ENCODE data around the gene MZF1.

MZF1 gene

GRCh38 chr19:58531034-58531840 lies 41.9 kb downstream of the MZF1 start:
- no peak overlapping the region for H3K23ac ChIP-seq (ENCODE audit: low read depth, low read length, poor library complexity)
- H2BK15ac ChIP-seq (ENCODE audit: low read length), result no peak overlapping the region
- H3K4me1 ChIP-seq (ENCODE audit: control insufficient read depth in 2 of 2, insufficient read depth in 1 of 2, low read depth in 1 of 2, low read length in 2 of 2), result no peaks in the 10 kb centered on the region
- no peak overlapping the region for H4K91ac ChIP-seq (ENCODE audit: low read depth, low read length, poor library complexity)
- no CpG with 5 or more reads among the region's 10 CpGs for WGBS, 2 donors (ENCODE audit: extremely low coverage in 2 of 2, insufficient read length in 2 of 2, insufficient replicate concordance in 1 of 2)
- H3K79me1 ChIP-seq (ENCODE audit: low read depth, low read length), result no peaks in the 10 kb centered on the region
- H3K4me3 ChIP-seq (ENCODE audit: low read length in 2 of 2), result no peak overlapping the region
- H3K36me3 ChIP-seq (replicated peaks in 1 of 2; ENCODE audit: control insufficient read depth in 2 of 2, insufficient read depth in 2 of 2, low read length in 2 of 2), result no peaks in the 10 kb centered on the region
- no peak overlapping the region for H2AFZ ChIP-seq (ENCODE audit: low read length)
- H3K14ac ChIP-seq (ENCODE audit: low read length), result no peak overlapping the region
- H3K27ac ChIP-seq (replicated peaks; ENCODE audit: low read length), result no peak overlapping the region
- H2AK5ac ChIP-seq (ENCODE audit: low read depth, low read length), result no peak overlapping the region
- H4K8ac ChIP-seq (ENCODE audit: low read depth, low read length), result no peak overlapping the region
- DNase-seq (ENCODE audit: low spot score), result no peak
- no peaks in the 10 kb centered on the region for H3K9me3 ChIP-seq (replicated peaks in 1 of 2; ENCODE audit: control insufficient read depth in 2 of 2, insufficient read depth in 1 of 2, low read depth in 1 of 2, low read length in 2 of 2)
- no peak overlapping the region for H2BK12ac ChIP-seq (ENCODE audit: low read length)
- H2BK5ac ChIP-seq (ENCODE audit: low read length), result no peak overlapping the region
- no peak overlapping the region for H3K18ac ChIP-seq (ENCODE audit: low read length)
- no peak overlapping the region for H2BK120ac ChIP-seq (ENCODE audit: low read depth, low read length)
- H3K4ac ChIP-seq (ENCODE audit: low read length), result no peak overlapping the region
- H3K27me3 ChIP-seq (ENCODE audit: control insufficient read depth in 3 of 3, insufficient read depth in 3 of 3, low read depth in 1 of 3, low read length in 3 of 3), result peaks cover 0 to 10% (median 2%) of the 10 kb centered on the region in 3 experiments
- no peak overlapping the region for H3K9ac ChIP-seq (ENCODE audit: low read depth, low read length, poor library complexity)
- no peak overlapping the region for H3K4me2 ChIP-seq (ENCODE audit: insufficient read depth, low read length, poor library complexity, severe bottlenecking)

GRCh38 chr19:58529405-58529804 lies 43.7 kb downstream of the MZF1 start:
- no peak overlapping the region for H4K91ac ChIP-seq (ENCODE audit: low read depth, low read length, poor library complexity)
- no peak overlapping the region for H2AFZ ChIP-seq (ENCODE audit: low read length)
- H3K4me1 ChIP-seq (ENCODE audit: control insufficient read depth in 2 of 2, insufficient read depth in 1 of 2, low read depth in 1 of 2, low read length in 2 of 2), result no peaks in the 10 kb centered on the region
- no peak overlapping the region for H4K8ac ChIP-seq (ENCODE audit: low read depth, low read length)
- no peak overlapping the region for H3K4me3 ChIP-seq (ENCODE audit: low read length in 2 of 2)
- no peak overlapping the region for H3K18ac ChIP-seq (ENCODE audit: low read length)
- H2BK12ac ChIP-seq (ENCODE audit: low read length), result no peak overlapping the region
- H3K36me3 ChIP-seq (replicated peaks in 1 of 2; ENCODE audit: control insufficient read depth in 2 of 2, insufficient read depth in 2 of 2, low read length in 2 of 2), result no peaks in the 10 kb centered on the region
- DNase-seq (ENCODE audit: low spot score), result no peak
- H3K9ac ChIP-seq (ENCODE audit: low read depth, low read length, poor library complexity), result no peak overlapping the region
- H3K79me1 ChIP-seq (ENCODE audit: low read depth, low read length), result no peaks in the 10 kb centered on the region
- no peak overlapping the region for H2BK120ac ChIP-seq (ENCODE audit: low read depth, low read length)
- H2AK5ac ChIP-seq (ENCODE audit: low read depth, low read length), result no peak overlapping the region
- peaks cover 0 to 16% (median 2%) of the 10 kb centered on the region in 3 experiments for H3K27me3 ChIP-seq (ENCODE audit: control insufficient read depth in 3 of 3, insufficient read depth in 3 of 3, low read depth in 1 of 3, low read length in 3 of 3)
- no peak overlapping the region for H3K4ac ChIP-seq (ENCODE audit: low read length)
- H3K9me3 ChIP-seq (replicated peaks in 1 of 2; ENCODE audit: control insufficient read depth in 2 of 2, insufficient read depth in 1 of 2, low read depth in 1 of 2, low read length in 2 of 2), result no peaks in the 10 kb centered on the region
- H3K14ac ChIP-seq (ENCODE audit: low read length), result no peak overlapping the region
- no peak overlapping the region for H3K23ac ChIP-seq (ENCODE audit: low read depth, low read length, poor library complexity)
- no peak overlapping the region for H2BK5ac ChIP-seq (ENCODE audit: low read length)
- H3K27ac ChIP-seq (replicated peaks; ENCODE audit: low read length), result no peak overlapping the region
- H3K4me2 ChIP-seq (ENCODE audit: insufficient read depth, low read length, poor library complexity, severe bottlenecking), result no peak overlapping the region
- WGBS, 2 donors (ENCODE audit: extremely low coverage in 2 of 2, insufficient read length in 2 of 2, insufficient replicate concordance in 1 of 2), result no CpG with 5 or more reads among the region's 3 CpGs
- no peak overlapping the region for H2BK15ac ChIP-seq (ENCODE audit: low read length)

GRCh38 chr19:58522709-58523108 lies 50.4 kb downstream of the MZF1 start:
- Histone ChIP-seq H3K14ac (ENCODE audit: low read length) (no peak overlapping the region), H3K27ac (replicated peaks; ENCODE audit: low read length) (no peak overlapping the region), H2BK120ac (ENCODE audit: low read depth, low read length) (no peak overlapping the region), H3K18ac (ENCODE audit: low read length) (no peak overlapping the region), H2BK12ac (ENCODE audit: low read length) (no peak overlapping the region), H2AK5ac (ENCODE audit: low read depth, low read length) (no peak overlapping the region), H3K23ac (ENCODE audit: low read depth, low read length, poor library complexity) (peak overlapping the region; percentile 4), H3K9me3 (replicated peaks in 1 of 2; ENCODE audit: control insufficient read depth in 2 of 2, insufficient read depth in 1 of 2, low read depth in 1 of 2, low read length in 2 of 2) (no peaks in the 10 kb centered on the region), H4K8ac (ENCODE audit: low read depth, low read length) (no peak overlapping the region), H3K36me3 (replicated peaks in 1 of 2; ENCODE audit: control insufficient read depth in 2 of 2, insufficient read depth in 2 of 2, low read length in 2 of 2) (peaks cover 0 to under 1% of the 10 kb centered on the region in 2 donors), H2BK5ac (ENCODE audit: low read length) (no peak overlapping the region), H3K4ac (ENCODE audit: low read length) (no peak overlapping the region), H3K4me3 (ENCODE audit: low read length in 2 of 2) (no peak overlapping the region), H3K27me3 (ENCODE audit: control insufficient read depth in 3 of 3, insufficient read depth in 3 of 3, low read depth in 1 of 3, low read length in 3 of 3) (peaks cover 0 to 6% (median 0%) of the 10 kb centered on the region in 3 experiments), H2AFZ (ENCODE audit: low read length) (no peak overlapping the region), H3K4me1 (ENCODE audit: control insufficient read depth in 2 of 2, insufficient read depth in 1 of 2, low read depth in 1 of 2, low read length in 2 of 2) (peaks cover 8 to 9% of the 10 kb centered on the region in 2 donors), H3K9ac (ENCODE audit: low read depth, low read length, poor library complexity) (no peak overlapping the region), H2BK15ac (ENCODE audit: low read length) (no peak overlapping the region), H4K91ac (ENCODE audit: low read depth, low read length, poor library complexity) (no peak overlapping the region), H3K79me1 (ENCODE audit: low read depth, low read length) (peaks cover 4% of the 10 kb centered on the region), H3K4me2 (ENCODE audit: insufficient read depth, low read length, poor library complexity, severe bottlenecking) (no peak overlapping the region)
- no peak for DNase-seq (ENCODE audit: low spot score)
- no CpG with 5 or more reads among the region's 3 CpGs for WGBS, 2 donors (ENCODE audit: extremely low coverage in 2 of 2, insufficient read length in 2 of 2, insufficient replicate concordance in 1 of 2)

- no peak overlapping the region for H2BK120ac ChIP-seq (ENCODE audit: low read depth, low read length)
- no peak overlapping the region for H3K18ac ChIP-seq (ENCODE audit: low read length)
- no peak overlapping the region for H2BK5ac ChIP-seq (ENCODE audit: low read length)
- H3K23ac ChIP-seq (ENCODE audit: low read depth, low read length, poor library complexity), result no peak overlapping the region
- H3K9ac ChIP-seq (ENCODE audit: low read depth, low read length, poor library complexity), result no peak overlapping the region
- no peak overlapping the region for H4K91ac ChIP-seq (ENCODE audit: low read depth, low read length, poor library complexity)
- peaks cover 8 to 9% of the 10 kb centered on the region in 2 donors for H3K4me1 ChIP-seq (ENCODE audit: control insufficient read depth in 2 of 2, insufficient read depth in 1 of 2, low read depth in 1 of 2, low read length in 2 of 2)
- no peak overlapping the region for H2AFZ ChIP-seq (ENCODE audit: low read length)
- H2BK12ac ChIP-seq (ENCODE audit: low read length), result no peak overlapping the region
- no peak overlapping the region for H3K14ac ChIP-seq (ENCODE audit: low read length)
- no peaks in the 10 kb centered on the region for H3K9me3 ChIP-seq (replicated peaks in 1 of 2; ENCODE audit: control insufficient read depth in 2 of 2, insufficient read depth in 1 of 2, low read depth in 1 of 2, low read length in 2 of 2)
- no peak overlapping the region for H2BK15ac ChIP-seq (ENCODE audit: low read length)
- H3K79me1 ChIP-seq (ENCODE audit: low read depth, low read length), result peaks cover 12% of the 10 kb centered on the region
- no peak for DNase-seq (ENCODE audit: low spot score)
- no CpG with 5 or more reads among the region's 4 CpGs for WGBS, 2 donors (ENCODE audit: extremely low coverage in 2 of 2, insufficient read length in 2 of 2, insufficient replicate concordance in 1 of 2)
- no peak overlapping the region for H3K4me3 ChIP-seq (ENCODE audit: low read length in 2 of 2)
- H3K27ac ChIP-seq (replicated peaks; ENCODE audit: low read length), result no peak overlapping the region
- no peak overlapping the region for H2AK5ac ChIP-seq (ENCODE audit: low read depth, low read length)
- no peak overlapping the region for H4K8ac ChIP-seq (ENCODE audit: low read depth, low read length)
- H3K4me2 ChIP-seq (ENCODE audit: insufficient read depth, low read length, poor library complexity, severe bottlenecking), result no peak overlapping the region
- peaks cover 0 to 6% (median 0%) of the 10 kb centered on the region in 3 experiments for H3K27me3 ChIP-seq (ENCODE audit: control insufficient read depth in 3 of 3, insufficient read depth in 3 of 3, low read depth in 1 of 3, low read length in 3 of 3)
- H3K36me3 ChIP-seq (replicated peaks in 1 of 2; ENCODE audit: control insufficient read depth in 2 of 2, insufficient read depth in 2 of 2, low read length in 2 of 2), result peaks cover 8 to 11% of the 10 kb centered on the region in 2 donors
- H3K4ac ChIP-seq (ENCODE audit: low read length), result no peak overlapping the region
Measured at GRCh38 chr19:58521651-58522050, 51.5 kb downstream of the MZF1 start.

All from neuronal stem cell (in vitro differentiated cells).